HepG2 (cell line): Measurements from ENCODE around the gene SCAND1. TPM values are rescaled to one million over a fixed set of nuclear protein-coding genes. Genes with fewer than 3 reads are reported as not detected.

ENCODE experiments used
- AGO1 ChIP-seq: fragments of 200-400 bp; formaldehyde crosslinking; IDR thresholded peaks from 2 replicates; pipeline ENCODE4 v1.6.1; 2017; ENCODE audit warnings: mild to moderate bottlenecking, low read depth, low read length, moderate library complexity; ENCODE audit not compliant: poor library complexity, severe bottlenecking
- CBX2 ChIP-seq, 2 experiments: fragments of 200-600 bp in 1 of 2; sonication (generic); formaldehyde crosslinking in 1 of 2; IDR thresholded peaks; 2 replicates each; pipeline versions ENCODE4 v1.7.0 to v1.8.1; 2018 to 2022; ENCODE audit warnings: low read depth in 2 of 2, low read length in 1 of 2, mild to moderate bottlenecking in 1 of 2, missing genetic modification reagents in 1 of 2
- CSRNP1 ChIP-seq: sonication (generic); formaldehyde crosslinking; IDR thresholded peaks from 2 replicates; pipeline ENCODE4 v1.8.1; 2023; ENCODE audit warnings: mild to moderate bottlenecking, missing genetic modification reagents
- ESRRA ChIP-seq: sonication (generic); formaldehyde crosslinking; IDR thresholded peaks from 2 replicates; pipeline ENCODE4 v1.5.1; 2020; ENCODE audit warnings: mild to moderate bottlenecking, low read depth, missing genetic modification reagents
- ETV5 ChIP-seq: IDR thresholded peaks from 2 replicates; pipeline ENCODE4 v1.6.1; 2018; ENCODE audit warnings: missing biosample characterization, missing genetic modification reagents, inconsistent platforms, borderline replicate concordance
- FOXK1 ChIP-seq: sonication (generic); formaldehyde crosslinking; IDR thresholded peaks from 2 replicates; pipeline ENCODE4 v1.4.0; 2020; ENCODE audit warnings: low read depth, missing genetic modification reagents, borderline replicate concordance
- KDM5B ChIP-seq: sonication (generic); formaldehyde crosslinking; IDR thresholded peaks from 2 replicates; pipeline ENCODE4 v1.4.0; 2020; ENCODE audit warnings: missing genetic modification reagents, mild to moderate bottlenecking, borderline replicate concordance
- NCOA2 ChIP-seq: sonication (generic); formaldehyde crosslinking; IDR thresholded peaks from 2 replicates; pipeline ENCODE4 v1.8.0; 2022; ENCODE audit warnings: inconsistent platforms
- PHB2 ChIP-seq: fragments of 450-650 bp; IDR thresholded peaks from 2 replicates; pipeline ENCODE4 v1.6.1; 2018; ENCODE audit not compliant: partially characterized antibody
- RXRB ChIP-seq: IDR thresholded peaks from 2 replicates; pipeline ENCODE4 v1.6.1; 2016; ENCODE audit warnings: borderline replicate concordance, missing genetic modification reagents, missing compliant biosample characterization
- SALL1 ChIP-seq: sonication (generic); formaldehyde crosslinking; IDR thresholded peaks from 2 replicates; pipeline ENCODE4 v1.8.0; 2022; ENCODE audit warnings: mild to moderate bottlenecking, missing genetic modification reagents
- SSRP1 ChIP-seq: IDR thresholded peaks from 2 replicates; pipeline ENCODE4 v1.6.1; 2016; ENCODE audit warnings: control low read depth
- ZBTB8A ChIP-seq: sonication (generic); formaldehyde crosslinking; IDR thresholded peaks from 2 replicates; pipeline ENCODE4 v1.4.0; 2020; ENCODE audit warnings: mild to moderate bottlenecking, low read depth, missing genetic modification reagents, borderline replicate concordance
- ZFP90 ChIP-seq: sonication (generic); formaldehyde crosslinking; IDR thresholded peaks from 2 replicates; pipeline ENCODE4 v1.8.0; 2022; ENCODE audit warnings: missing genetic modification reagents, mild to moderate bottlenecking, inconsistent platforms, borderline replicate concordance
- ZFY ChIP-seq: sonication (generic); formaldehyde crosslinking; IDR thresholded peaks from 2 replicates; pipeline ENCODE4 v1.4.0; 2020; ENCODE audit warnings: missing genetic modification reagents
- ZNF251 ChIP-seq: sonication (generic); formaldehyde crosslinking; IDR thresholded peaks from 2 replicates; pipeline ENCODE4 v1.9.0; 2021; ENCODE audit warnings: mild to moderate bottlenecking, missing genetic modification reagents
- ZNF382 ChIP-seq: sonication (generic); formaldehyde crosslinking; IDR thresholded peaks from 2 replicates; pipeline ENCODE4 v1.5.0; 2020; ENCODE audit warnings: missing genetic modification reagents, mild to moderate bottlenecking, borderline replicate concordance
- ZNF567 ChIP-seq: sonication (generic); formaldehyde crosslinking; IDR thresholded peaks from 2 replicates; pipeline ENCODE4 v1.8.1; 2023; ENCODE audit warnings: mild to moderate bottlenecking, missing genetic modification reagents, borderline replicate concordance
- ZSCAN25 ChIP-seq: sonication (generic); formaldehyde crosslinking; IDR thresholded peaks from 2 replicates; pipeline ENCODE4 v1.8.0; 2022; ENCODE audit warnings: mild to moderate bottlenecking, missing genetic modification reagents
- polyA plus RNA-seq, 8 experiments: library from polyadenylated mRNA; depleted of rRNA in 3 of 8; stranded (reverse) in 7 of 8; unstranded in 1 of 8; fragments of >200 nt; fragmentation: Illumina TruSeq in 4 of 8; extraction: Trizol in 4 of 8; gene quantifications; 2 replicates each; pipeline versions ENCODE4 v1.2.1 to v1.2.3, GENCODE V29; 2011 to 2016; ENCODE audit warnings: low read depth in 4 of 8, missing spikeins in 1 of 8, mixed read lengths in 1 of 8; ENCODE audit not compliant: insufficient read depth in 1 of 8
- total RNA-seq, 5 experiments: library from RNA; depleted of rRNA; stranded (reverse); fragments of >200 nt; fragmentation: Illumina TruSeq; extraction: Trizol; gene quantifications; 2 replicates each; pipeline ENCODE4 v1.2.3, GENCODE V29; 2016; ENCODE audit warnings: low read depth in 1 of 5
- TF ChIP-seq, protein P1 (sequence below): sonication (generic); formaldehyde crosslinking; IDR thresholded peaks from 2 replicates; pipeline ENCODE4 v1.8.1; 2023; ENCODE audit warnings: missing genetic modification reagents, inconsistent platforms, borderline replicate concordance
- TF ChIP-seq, protein P2 (sequence below): sonication (generic); formaldehyde crosslinking; IDR thresholded peaks from 2 replicates; pipeline ENCODE4 v1.5.0; 2020; ENCODE audit warnings: missing genetic modification reagents
- TF ChIP-seq, protein P3 (sequence below): sonication (generic); formaldehyde crosslinking; IDR thresholded peaks from 2 replicates; pipeline ENCODE4 v1.4.0; 2020; ENCODE audit warnings: mild to moderate bottlenecking, missing genetic modification reagents

Gene SCAND1
- total and polyA plus RNA-seq, 2 of the 13 experiments (the other 11 are each of a cell fraction or from before 2014, with no cell fraction given) = 19.3 to 109 TPM

GRCh38 chr20:35953387-35954199 lies 709 bp downstream of the SCAND1 start (continued):
- TF ChIP-seq ZFP90 (CRISPR knock-in tag) (peak; percentile 45), KDM5B (CRISPR knock-in tag) (no peak), ZNF251 (CRISPR knock-in tag) (no peak), ZSCAN25 (no peak), ZBTB8A (CRISPR knock-in tag) (0 out of 2 replicates have a peak, but pooled peaks have one; percentile 61), AGO1 (peak; percentile 18), ZNF382 (no peak), CBX2 (IDR thresholded peaks at IDR 0.05; ENCODE audit: low read depth, low read length) (no peak), CBX2 (CRISPR knock-in tag; IDR thresholded peaks at IDR 0.05; ENCODE audit: low read depth) (peak; percentile 75), SSRP1 (CRISPR knock-in tag) (no peak), ETV5 (CRISPR knock-in tag) (peak; percentile 30; the same call in 1 of the 2 replicates), CSRNP1 (CRISPR knock-in tag) (peak; percentile 78; the same call in 1 of the 2 replicates), PHB2 (no peak), ZFY (peak; percentile 95), RXRB (CRISPR knock-in tag) (no peak), NCOA2 (no peak), SALL1 (CRISPR knock-in tag) (no peak), ZNF567 (CRISPR knock-in tag) (0 out of 2 replicates have a peak, but pooled peaks have one; percentile 22), FOXK1 (CRISPR knock-in tag) (no peak), ESRRA (CRISPR knock-in tag) (no peak)
- TF ChIP-seq, protein P1, sequence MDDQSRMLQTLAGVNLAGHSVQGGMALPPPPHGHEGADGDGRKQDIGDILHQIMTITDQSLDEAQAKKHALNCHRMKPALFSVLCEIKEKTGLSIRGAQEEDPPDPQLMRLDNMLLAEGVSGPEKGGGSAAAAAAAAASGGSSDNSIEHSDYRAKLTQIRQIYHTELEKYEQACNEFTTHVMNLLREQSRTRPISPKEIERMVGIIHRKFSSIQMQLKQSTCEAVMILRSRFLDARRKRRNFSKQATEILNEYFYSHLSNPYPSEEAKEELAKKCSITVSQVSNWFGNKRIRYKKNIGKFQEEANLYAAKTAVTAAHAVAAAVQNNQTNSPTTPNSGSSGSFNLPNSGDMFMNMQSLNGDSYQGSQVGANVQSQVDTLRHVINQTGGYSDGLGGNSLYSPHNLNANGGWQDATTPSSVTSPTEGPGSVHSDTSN (CRISPR knock-in tag) = 0 out of 2 replicates have a peak, but pooled peaks have one; percentile 70
- TF ChIP-seq, protein P2, sequence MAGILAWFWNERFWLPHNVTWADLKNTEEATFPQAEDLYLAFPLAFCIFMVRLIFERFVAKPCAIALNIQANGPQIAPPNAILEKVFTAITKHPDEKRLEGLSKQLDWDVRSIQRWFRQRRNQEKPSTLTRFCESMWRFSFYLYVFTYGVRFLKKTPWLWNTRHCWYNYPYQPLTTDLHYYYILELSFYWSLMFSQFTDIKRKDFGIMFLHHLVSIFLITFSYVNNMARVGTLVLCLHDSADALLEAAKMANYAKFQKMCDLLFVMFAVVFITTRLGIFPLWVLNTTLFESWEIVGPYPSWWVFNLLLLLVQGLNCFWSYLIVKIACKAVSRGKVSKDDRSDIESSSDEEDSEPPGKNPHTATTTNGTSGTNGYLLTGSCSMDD = peak; percentile 54
- TF ChIP-seq, protein P3, sequence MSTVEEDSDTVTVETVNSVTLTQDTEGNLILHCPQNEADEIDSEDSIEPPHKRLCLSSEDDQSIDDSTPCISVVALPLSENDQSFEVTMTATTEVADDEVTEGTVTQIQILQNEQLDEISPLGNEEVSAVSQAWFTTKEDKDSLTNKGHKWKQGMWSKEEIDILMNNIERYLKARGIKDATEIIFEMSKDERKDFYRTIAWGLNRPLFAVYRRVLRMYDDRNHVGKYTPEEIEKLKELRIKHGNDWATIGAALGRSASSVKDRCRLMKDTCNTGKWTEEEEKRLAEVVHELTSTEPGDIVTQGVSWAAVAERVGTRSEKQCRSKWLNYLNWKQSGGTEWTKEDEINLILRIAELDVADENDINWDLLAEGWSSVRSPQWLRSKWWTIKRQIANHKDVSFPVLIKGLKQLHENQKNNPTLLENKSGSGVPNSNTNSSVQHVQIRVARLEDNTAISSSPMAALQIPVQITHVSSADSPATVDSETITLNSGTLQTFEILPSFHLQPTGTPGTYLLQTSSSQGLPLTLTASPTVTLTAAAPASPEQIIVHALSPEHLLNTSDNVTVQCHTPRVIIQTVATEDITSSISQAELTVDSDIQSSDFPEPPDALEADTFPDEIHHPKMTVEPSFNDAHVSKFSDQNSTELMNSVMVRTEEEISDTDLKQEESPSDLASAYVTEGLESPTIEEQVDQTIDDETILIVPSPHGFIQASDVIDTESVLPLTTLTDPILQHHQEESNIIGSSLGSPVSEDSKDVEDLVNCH (CRISPR knock-in tag) = peak; percentile 71; the same call in 1 of the 2 replicates
